PC-3 (cell line): ENCODE results near the gene MZT2B.
"Not testable (repeated sequence)": the region's sequence is repeated elsewhere in the genome, so short reads cannot be mapped to it uniquely, and the experiment has no call there.

Experiments used
- EZH2 ChIP-seq: fragments of 300-600 bp; sonication (generic); IDR thresholded peaks from one replicate; pipeline ENCODE4 v1.6.1; 2017; ENCODE audit warnings: antibody characterized with exemption, mild to moderate bottlenecking, low read length; ENCODE audit not compliant: unreplicated experiment
- EZH2phosphoT487 ChIP-seq: fragments of 300-600 bp; sonication (generic); IDR thresholded peaks from 2 replicates; pipeline ENCODE4 v1.6.1; 2018; ENCODE audit warnings: mild to moderate bottlenecking, antibody characterized with exemption, low read length, borderline replicate concordance
- TF ChIP-seq, protein P1 (sequence below): fragments of 300-600 bp; sonication (generic); conservative IDR thresholded peaks from 2 replicates; pipeline ENCODE4 v1.5.1; 2017; ENCODE audit warnings: antibody characterized with exemption, low read depth, mild to moderate bottlenecking, low read length

DNA sequence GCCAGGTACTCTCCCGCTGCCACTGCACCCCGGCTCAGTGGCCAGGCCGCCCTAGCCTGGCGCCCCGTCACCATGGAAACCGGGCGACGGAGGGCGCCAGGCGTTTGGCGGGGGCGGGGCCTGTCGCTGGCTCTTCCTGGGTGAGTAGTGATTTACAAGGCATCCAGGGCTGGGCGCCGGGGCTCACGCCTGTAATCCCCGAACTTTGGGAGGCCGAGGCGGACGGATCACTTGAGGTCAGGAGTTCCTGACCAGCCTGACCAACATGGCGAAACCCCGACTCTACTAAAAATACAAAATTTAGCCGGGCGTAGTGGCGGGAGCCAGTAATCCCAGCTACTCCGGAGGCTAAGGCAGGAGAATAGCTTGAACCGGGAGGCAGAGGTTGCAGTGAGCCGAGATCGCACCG lies 37.1 kb upstream of the MZT2B start, which contains the start of gene CCDC74B:
- TF ChIP-seq, protein P1, sequence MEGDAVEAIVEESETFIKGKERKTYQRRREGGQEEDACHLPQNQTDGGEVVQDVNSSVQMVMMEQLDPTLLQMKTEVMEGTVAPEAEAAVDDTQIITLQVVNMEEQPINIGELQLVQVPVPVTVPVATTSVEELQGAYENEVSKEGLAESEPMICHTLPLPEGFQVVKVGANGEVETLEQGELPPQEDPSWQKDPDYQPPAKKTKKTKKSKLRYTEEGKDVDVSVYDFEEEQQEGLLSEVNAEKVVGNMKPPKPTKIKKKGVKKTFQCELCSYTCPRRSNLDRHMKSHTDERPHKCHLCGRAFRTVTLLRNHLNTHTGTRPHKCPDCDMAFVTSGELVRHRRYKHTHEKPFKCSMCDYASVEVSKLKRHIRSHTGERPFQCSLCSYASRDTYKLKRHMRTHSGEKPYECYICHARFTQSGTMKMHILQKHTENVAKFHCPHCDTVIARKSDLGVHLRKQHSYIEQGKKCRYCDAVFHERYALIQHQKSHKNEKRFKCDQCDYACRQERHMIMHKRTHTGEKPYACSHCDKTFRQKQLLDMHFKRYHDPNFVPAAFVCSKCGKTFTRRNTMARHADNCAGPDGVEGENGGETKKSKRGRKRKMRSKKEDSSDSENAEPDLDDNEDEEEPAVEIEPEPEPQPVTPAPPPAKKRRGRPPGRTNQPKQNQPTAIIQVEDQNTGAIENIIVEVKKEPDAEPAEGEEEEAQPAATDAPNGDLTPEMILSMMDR = not testable (repeated sequence)
- not testable (repeated sequence) for TF ChIP-seq EZH2, EZH2phosphoT487
